ENCODE results near the gene CRY1.
"Not testable (repeated sequence)": the region's sequence is repeated elsewhere in the genome, so short reads cannot be mapped to it uniquely, and the experiment has no call there.

The CRY1 gene

GRCh38 chr12:107066691-107067090 lies 26.7 kb downstream of the CRY1 start:
- no peak overlapping the region for H3K4me3 ChIP-seq (ENCODE audit: low read depth, low read length)

DNA sequence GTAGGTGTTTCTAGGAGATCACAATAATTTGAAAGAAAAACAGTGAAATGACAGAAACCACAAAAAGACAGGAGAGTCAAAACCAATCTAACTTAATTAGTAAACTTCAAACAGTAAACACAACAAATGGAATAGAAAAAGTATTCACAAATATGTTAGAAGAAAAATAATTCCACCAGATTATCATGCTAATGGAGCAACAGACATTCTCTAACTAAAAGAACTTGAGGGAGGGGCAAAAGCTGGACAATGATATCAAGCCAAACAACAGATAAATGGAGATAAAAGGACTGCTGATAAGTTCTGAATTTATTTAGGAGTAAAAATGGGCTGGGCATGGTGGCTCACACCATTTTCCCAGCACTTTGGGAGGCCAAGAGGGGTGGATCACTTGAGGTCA lies 28.7 kb downstream of the CRY1 start:
- H3K4me3 ChIP-seq (ENCODE audit: low read depth, low read length): no peak overlapping the region

GRCh38 chr12:107064243-107064642 lies 29.1 kb downstream of the CRY1 start:
- H3K4me3 ChIP-seq (ENCODE audit: low read depth, low read length): no peak overlapping the region

GRCh38 chr12:107058190-107058589 lies 35.2 kb downstream of the CRY1 start:
- no peak overlapping the region for H3K4me3 ChIP-seq (ENCODE audit: low read depth, low read length)

DNA sequence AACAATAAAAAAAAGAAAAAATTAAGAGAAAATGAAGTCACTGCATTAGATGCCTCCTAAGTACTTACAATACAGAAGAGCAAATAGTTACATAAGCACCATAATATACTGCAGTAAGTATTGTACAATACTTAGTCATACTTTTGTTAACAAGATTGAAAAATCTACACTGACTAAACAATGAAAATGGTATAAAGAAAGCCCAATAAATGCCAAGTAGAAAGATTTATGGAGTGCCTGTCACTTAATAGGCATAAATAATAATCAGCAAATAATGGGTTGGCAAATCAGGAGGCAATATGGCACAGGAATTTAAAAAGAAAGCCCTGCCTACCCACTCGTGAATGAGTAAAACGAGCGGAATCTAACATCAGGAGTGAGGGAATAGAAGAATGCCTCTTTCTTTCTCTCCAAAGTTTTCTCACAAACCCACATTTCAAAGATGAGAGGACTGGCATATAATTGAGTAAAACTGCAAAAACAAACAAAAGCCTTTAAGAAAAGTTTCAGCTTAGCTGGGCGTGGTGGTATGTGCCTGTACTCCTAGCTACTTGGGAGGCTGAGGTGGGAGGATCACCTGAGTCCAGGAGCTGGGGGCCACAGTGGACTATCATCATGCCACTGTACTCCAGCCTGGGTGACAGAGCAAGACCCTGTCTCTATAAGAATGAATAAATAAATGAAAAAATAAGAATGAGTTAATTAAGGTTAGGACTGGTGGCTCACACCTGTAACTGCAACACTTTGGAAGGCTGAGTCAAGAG lies 36.1 kb downstream of the CRY1 start:
- H3K4me3 ChIP-seq (ENCODE audit: low read depth, low read length): no peak overlapping the region

DNA sequence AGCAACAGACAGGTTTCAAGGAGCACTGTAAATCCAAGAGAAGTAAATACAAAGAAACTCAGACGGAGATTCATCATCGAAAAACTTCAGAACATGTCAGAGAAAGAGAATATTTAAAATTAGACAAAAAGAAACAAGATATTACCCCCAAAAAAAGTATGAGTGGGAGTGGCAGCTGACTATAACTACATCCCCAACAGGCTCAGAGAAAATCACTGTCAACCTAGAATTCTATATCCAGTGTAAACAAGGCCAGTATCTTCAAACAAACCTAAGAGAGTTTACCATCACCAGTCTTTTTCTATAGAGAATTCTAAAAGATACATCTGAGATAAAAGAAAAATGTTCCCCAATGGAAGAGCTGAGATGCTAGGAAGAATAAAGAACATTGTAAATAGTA lies 39.6 kb downstream of the CRY1 start:
- no peak overlapping the region for H3K4me3 ChIP-seq (ENCODE audit: low read depth, low read length)

- no peak overlapping the region for H3K4me3 ChIP-seq (ENCODE audit: low read depth, low read length)
These were observed 48.2 kb downstream of the CRY1 start for GRCh38 chr12:107045186-107045585.

- no peak overlapping the region for H3K4me3 ChIP-seq (ENCODE audit: low read depth, low read length)
These were observed 50.5 kb downstream of the CRY1 start for GRCh38 chr12:107042801-107043200.

DNA sequence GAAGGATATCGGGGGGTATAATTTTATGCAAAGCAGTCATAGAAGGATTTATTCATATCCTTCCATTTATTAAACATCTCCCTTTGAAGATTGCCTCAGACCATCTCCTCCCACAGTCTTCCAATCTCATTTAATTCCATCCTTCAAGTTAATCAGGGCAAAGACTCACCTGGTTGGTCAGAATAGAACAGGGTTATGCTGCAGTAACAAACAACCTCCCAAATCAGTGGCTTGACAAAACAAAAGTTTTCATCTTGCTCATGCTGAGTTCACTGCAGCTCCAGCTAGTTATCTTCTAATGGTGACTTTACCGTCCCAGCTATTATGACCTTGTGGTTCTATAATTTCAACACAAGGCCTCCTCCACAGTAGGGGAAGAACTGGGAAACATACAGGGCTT lies 57.6 kb downstream of the CRY1 start:
- H3K4me3 ChIP-seq (ENCODE audit: low read depth, low read length): no peak overlapping the region

- H3K4me3 ChIP-seq (ENCODE audit: low read depth, low read length): no peak overlapping the region
These were observed 59.3 kb downstream of the CRY1 start for GRCh38 chr12:107033758-107034739.

DNA sequence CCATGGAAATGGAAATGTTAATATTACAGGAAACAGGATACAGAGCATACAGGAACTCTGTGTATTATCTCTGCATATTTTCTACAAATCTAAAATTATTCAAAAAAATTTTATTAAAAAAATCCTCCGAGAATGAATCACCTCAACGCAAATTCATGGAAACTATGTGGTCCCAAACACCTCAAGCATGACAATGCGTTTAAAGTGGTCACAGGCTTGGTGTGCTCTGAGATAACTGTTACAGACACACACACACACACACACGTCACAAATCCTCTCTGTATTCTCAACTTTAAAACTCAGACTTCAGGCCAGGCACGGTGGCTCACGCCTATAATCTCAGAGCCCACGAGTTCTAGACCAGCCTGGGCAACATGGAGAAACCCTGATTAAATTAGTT lies 61.1 kb downstream of the CRY1 start:
- no peak overlapping the region for H3K4me3 ChIP-seq (ENCODE audit: low read depth, low read length)

DNA sequence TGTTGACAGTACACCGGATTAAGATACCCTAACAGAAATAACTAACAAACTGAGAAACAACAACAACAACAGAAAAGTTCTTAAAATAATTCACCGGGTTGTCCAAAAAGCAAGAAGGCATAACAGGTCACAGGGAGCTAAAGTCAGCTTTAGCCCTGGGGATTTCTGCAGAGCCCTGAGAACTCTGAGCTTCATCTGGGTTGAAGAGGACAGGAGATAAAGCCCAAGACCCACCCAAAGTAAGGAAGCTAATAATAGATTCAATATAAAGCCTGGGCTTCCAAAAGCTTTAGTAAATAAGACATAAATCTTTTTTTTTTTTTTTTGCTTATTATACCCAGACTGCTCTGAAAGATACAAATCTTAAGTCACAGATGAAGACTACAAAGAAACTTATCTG lies 62.3 kb downstream of the CRY1 start:
- H3K4me3 ChIP-seq (ENCODE audit: low read depth, low read length): no peak overlapping the region

DNA sequence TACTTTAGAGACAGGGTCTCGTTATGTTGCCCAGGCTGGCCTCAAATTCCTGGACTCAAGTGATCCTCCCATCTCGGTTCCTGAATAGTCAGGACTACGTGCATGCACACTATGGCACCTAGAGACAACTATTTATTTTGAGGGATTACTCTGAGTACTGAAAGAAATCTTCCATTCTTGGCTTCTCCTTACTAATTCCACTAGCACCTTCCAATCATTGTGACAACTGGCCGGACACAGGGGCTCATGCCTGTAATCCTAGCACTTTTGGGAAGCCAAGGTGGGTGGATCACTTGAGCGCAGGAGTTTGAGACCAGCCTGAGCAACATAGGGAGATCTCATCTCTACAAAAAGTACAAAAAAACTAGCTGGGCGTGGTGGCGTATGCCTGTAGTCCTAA lies 64.3 kb downstream of the CRY1 start:
- no peak overlapping the region for H3K4me3 ChIP-seq (ENCODE audit: low read depth, low read length)

DNA sequence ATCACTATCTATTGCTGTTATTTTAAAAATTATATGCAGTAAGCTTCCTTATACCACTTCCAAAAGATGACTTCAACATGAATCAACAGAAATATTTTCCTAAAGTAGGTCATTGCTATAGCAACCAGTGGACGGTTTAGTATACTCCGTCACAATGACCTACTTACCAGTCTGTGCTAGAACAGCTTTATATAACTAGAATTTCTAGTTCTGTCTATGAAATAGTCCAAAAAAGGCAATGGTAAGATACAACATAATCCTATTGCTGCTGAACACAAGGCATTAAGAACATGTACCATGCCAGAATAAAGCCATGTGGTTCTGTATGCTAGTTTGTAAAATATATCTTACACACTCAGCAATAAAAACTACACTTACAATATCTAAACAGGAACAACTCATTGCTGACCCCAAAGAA lies 65.7 kb downstream of the CRY1 start:
- no peak overlapping the region for H3K4me3 ChIP-seq (ENCODE audit: low read depth, low read length)

DNA sequence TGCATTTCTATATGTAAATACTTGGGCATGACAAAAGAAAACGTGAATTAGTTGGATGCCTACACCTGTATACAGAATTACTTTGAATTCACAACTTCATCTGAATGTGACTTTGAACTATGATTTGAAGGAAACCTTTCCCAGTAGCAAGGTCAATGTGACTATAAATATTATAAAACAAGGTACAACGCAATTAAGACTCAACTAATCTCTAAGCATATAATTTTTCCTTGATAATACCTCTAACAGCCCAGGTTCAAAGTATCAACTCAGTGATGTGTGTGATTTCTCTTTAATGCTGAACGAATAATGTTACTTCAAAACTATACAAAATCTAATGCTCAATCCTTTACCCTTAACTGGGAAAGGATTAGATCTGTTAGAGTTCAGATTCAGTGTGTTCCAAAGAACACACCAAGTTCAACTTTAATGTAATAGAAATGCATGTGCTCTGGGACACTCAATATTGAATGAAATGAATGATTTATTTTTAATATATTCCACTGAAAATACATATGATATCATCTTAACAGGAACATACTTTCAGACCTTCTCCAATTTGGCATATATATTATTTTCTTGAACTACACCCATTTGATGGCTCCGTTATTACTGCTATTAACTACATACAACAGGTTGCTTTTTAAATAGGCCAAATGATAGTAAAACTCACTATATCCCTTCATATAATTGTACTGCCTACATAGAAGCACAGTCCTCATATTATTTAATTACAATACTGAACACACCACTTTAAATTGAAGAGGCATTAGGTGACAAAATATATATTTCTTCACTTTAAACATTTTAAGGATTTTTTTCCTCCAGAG lies 66.3 kb downstream of the CRY1 start:
- H3K4me3 ChIP-seq (ENCODE audit: low read depth, low read length): no peak overlapping the region

GRCh38 chr12:107026356-107026755 lies 67.0 kb downstream of the CRY1 start:
- H3K4me3 ChIP-seq (ENCODE audit: low read depth, low read length): not testable (repeated sequence)

DNA sequence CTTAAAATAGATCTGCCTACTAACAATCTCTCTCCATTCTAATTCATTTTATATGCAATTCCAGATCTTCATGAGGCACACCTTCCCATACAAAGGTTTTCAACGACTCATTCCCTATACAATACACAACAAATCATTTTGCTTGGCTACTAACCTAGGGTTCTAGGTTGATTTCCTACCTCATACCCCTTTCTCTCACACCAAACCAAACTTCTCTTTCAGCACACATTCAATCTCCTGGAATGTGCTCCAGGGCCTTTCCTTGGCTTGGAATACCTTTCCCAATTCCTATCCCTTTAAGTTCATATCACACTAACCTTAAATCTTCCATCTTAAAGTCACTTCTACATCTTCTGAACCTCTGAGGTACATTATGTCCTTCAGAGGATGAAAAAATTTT lies 67.7 kb downstream of the CRY1 start:
- no peak overlapping the region for H3K4me3 ChIP-seq (ENCODE audit: low read depth, low read length)

GRCh38 chr12:107019546-107019945 lies 73.8 kb downstream of the CRY1 start:
- H3K4me3 ChIP-seq (ENCODE audit: low read depth, low read length): no peak overlapping the region

GRCh38 chr12:107017042-107017441 lies 76.3 kb downstream of the CRY1 start:
- no peak overlapping the region for H3K4me3 ChIP-seq (ENCODE audit: low read depth, low read length)

GRCh38 chr12:107014055-107014454 lies 79.3 kb downstream of the CRY1 start:
- no peak overlapping the region for H3K4me3 ChIP-seq (ENCODE audit: low read depth, low read length)

GRCh38 chr12:107012736-107013425 lies 80.5 kb downstream of the CRY1 start:
- no peak overlapping the region for H3K4me3 ChIP-seq (ENCODE audit: low read depth, low read length)
